ENCODE data around the gene CLEC18B.
"Not testable (repeated sequence)": the region's sequence is repeated elsewhere in the genome, so short reads cannot be mapped to it uniquely, and the experiment has no call there.

GRCh38 chr16:74400238-74400637, 21.0 kb downstream of the CLEC18B start:
- not testable (repeated sequence) for TF ChIP-seq CTCF, POLR2AphosphoS5, EP300 (IDR thresholded peaks at IDR 0.05)

All from upper lobe of left lung (tissue), 4 donors.